ENCODE measurements around the gene UBE4A.

Gene UBE4A

GRCh38 chr11:118438314-118438931 lies 79.0 kb downstream of the UBE4A start:
- DNase-seq (ENCODE audit: low read depth in 2 of 2) = peak; percentile 13 to 20

- no peak for DNase-seq (ENCODE audit: low read depth in 2 of 2)
Observed at GRCh38 chr11:118439646-118440045, 80.2 kb downstream of the UBE4A start.

GRCh38 chr11:118441770-118442275 lies 82.4 kb downstream of the UBE4A start:
- DNase-seq (ENCODE audit: low read depth in 2 of 2) = no peak

- DNase-seq (ENCODE audit: low read depth in 2 of 2) = no peak
Observed at GRCh38 chr11:118442301-118442700, 82.9 kb downstream of the UBE4A start.

- no peak for DNase-seq (ENCODE audit: low read depth in 2 of 2)
Observed at GRCh38 chr11:118442908-118443589, 83.6 kb downstream of the UBE4A start.

- DNase-seq (ENCODE audit: low read depth in 2 of 2) = no peak
Observed at GRCh38 chr11:118443590-118444218, 84.3 kb downstream of the UBE4A start.

- no peak for DNase-seq (ENCODE audit: low read depth in 2 of 2)
Observed at GRCh38 chr11:118447423-118447822, 88.0 kb downstream of the UBE4A start.

- DNase-seq (ENCODE audit: low read depth in 2 of 2) = no peak
Observed at GRCh38 chr11:118448294-118448693, 88.9 kb downstream of the UBE4A start.

Data from stimulated activated CD4-positive, alpha-beta T cell treated with anti-CD3 and anti-CD28 coated beads, Interleukin-12 subunit alpha, Interleukin-12 subunit beta, amount 100 ng/mL, for 24 hours (primary cell).